ENCODE measurements around the gene MSL3B.

- TF ChIP-seq POLR2A (IDR thresholded peaks at IDR 0.05) (no peak), CTCF (IDR thresholded peaks at IDR 0.05) (no peak)
These were observed 37.9 kb downstream of the MSL3B start for GRCh38 chr2:233830111-233830802.

All from Peyer's patch (tissue), 4 donors.